CD4-positive, alpha-beta T cell treated with Interleukin-10 for 1 hour (primary cell): ENCODE results near the gene SLC35D1.
"Not testable (repeated sequence)": the region's sequence is repeated elsewhere in the genome, so short reads cannot be mapped to it uniquely, and the experiment has no call there.

Source experiments
- DNase-seq: peaks from one replicate; pipeline ENCODE4 v3.0.0-alpha.2; 2020

The SLC35D1 gene

GRCh38 chr1:67053785-67054772 is at the start of gene SLC35D1:
SLC35D1 (minus strand) TSS chr1:67054148; CDS start chr1:67054013, 135 bp downstream.
- peak; percentile 73 for DNase-seq

GRCh38 chr1:67103548-67103947 is 49.6 kb upstream of the SLC35D1 start:
- DNase-seq = no peak

DNA sequence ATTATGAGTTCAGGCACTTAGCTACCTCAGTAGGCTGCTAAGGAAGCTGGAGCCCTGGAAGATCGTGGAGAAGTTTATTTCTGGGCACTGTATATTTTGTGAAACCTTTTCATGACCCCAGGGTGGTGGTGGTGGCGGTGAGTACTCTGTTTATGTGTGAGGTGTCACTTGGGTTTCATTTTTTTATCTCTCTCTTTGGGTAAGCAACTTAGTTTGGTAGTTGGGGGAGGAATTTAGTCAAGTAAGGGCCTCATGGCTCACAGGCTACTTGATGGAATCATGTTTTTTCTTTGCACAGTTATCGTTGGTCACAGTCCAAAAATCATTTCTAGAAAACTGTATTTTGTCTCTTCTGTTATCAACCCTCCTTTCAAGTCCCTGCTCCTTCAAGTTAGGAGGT is 46.9 kb upstream of the SLC35D1 start:
- DNase-seq = no peak

GRCh38 chr1:67097305-67097704 is 43.4 kb upstream of the SLC35D1 start:
- no peak for DNase-seq

- DNase-seq = no peak
Observed at GRCh38 chr1:67094191-67094590, 40.2 kb upstream of the SLC35D1 start.

DNA sequence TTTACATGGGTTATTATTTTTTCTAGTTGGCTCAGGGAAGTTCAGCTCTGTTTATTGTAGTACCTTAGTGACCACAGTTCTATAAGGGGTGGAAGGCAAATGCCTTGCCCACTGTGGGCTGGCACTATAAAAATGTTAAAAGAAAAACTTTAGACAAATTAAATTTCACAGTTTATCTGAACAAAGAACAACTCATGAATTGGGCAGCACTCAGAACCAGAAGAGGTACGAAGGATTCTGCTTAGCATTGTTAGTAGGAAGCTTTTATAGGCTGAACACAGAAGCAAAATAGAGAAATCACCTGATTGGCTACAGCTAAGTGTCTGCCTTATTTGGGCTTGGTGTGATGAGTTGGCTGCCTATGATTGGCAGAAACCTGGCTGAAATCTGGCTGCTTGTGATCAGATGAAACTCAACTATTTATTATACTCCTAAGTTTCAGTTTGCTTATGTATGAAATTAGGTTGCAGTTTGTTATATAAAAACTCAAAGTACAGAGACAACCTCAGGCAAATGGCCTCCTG is 35.8 kb upstream of the SLC35D1 start:
- DNase-seq = no peak

GRCh38 chr1:67088440-67088839 is 34.5 kb upstream of the SLC35D1 start:
- DNase-seq = no peak

- DNase-seq = no peak
Observed at GRCh38 chr1:67085326-67085725, 31.4 kb upstream of the SLC35D1 start.

DNA sequence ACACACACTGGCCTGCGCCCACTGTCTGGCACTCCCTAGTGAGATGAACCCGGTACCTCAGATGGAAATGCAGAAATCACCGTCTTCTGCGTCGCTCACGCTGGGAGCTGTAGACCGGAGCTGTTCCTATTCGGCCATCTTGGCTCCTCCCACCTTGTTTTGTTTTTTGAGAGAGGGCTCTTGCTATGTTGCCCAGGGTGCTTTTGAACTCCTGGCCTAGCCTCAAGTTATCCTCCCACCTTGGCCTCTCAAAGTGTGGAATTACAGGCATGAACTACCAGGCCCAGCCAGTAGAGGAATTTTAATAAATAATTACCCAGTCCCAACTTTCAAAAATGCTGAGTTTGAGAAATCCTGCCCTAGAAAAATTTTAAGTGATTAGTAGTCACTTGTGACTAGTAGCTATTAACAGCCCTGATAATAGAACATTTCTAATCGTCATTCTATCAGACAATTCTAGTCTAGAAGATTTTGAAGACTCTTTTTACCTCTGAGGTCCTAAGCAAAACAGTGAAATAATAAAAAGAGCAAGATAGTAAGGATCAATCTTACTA is 30.9 kb upstream of the SLC35D1 start:
- DNase-seq = no peak

GRCh38 chr1:67078291-67078690 is 24.3 kb upstream of the SLC35D1 start:
- DNase-seq = no peak

GRCh38 chr1:67077593-67077992 is 23.6 kb upstream of the SLC35D1 start:
- no peak for DNase-seq

DNA sequence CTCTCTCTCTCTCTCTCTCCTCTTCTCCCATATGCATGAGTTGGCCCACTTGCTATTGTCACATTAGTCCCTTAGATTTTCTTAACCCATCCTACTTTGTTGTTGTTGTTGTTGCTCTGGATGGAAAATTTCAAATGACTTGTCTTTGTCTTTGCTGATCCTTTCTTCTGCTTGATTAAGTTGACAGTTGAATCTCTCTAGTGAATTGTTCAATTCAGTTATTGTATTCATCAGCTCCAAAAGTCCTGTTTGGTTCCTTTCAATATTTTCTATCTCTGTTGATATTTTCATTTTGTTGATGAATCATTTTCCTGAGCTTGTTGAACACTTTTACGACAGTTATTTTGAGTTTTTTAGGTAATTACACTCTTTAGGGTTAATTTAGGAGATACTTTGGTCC is 18.8 kb upstream of the SLC35D1 start:
- no peak for DNase-seq

GRCh38 chr1:67067655-67068054 is 13.7 kb upstream of the SLC35D1 start:
- not testable (repeated sequence) for DNase-seq

DNA sequence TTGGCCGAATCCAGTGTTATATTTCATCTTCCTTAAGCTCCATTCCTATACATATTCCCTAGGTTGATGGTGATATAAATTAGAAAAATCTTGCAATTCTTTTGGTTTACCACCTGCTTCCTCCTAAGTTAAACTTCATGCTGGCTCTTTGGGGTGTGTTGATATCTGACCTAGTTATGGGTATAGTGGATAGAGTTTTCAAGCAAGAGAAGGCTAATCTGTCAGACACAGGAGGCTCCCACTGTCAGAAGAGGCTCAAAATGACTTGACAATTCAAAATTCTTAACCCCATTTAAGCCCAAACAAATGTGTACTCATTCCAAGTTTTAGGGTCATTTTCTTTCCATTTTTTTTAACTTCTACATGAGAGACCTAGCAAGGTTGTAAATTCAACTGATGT is 8.5 kb upstream of the SLC35D1 start:
- DNase-seq = no peak

DNA sequence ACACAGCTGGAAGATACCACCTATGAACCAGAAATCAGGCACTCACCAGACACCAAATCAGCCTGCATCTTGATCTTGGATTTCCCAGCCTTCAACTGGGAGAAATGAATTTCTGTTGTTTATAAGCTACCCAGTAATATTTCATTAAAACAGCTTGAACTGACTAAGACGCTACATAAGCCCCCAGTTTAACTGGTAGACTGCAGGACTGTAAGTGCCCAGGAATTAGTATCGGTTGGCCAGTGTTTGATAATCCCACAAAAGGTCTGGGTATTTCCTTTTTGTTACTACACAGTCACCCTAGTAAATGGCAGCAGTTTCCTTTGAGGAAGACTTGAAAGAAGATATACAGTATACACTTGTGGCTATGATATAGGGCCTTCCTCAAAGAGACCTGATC is 7.3 kb upstream of the SLC35D1 start:
- no peak for DNase-seq

DNA sequence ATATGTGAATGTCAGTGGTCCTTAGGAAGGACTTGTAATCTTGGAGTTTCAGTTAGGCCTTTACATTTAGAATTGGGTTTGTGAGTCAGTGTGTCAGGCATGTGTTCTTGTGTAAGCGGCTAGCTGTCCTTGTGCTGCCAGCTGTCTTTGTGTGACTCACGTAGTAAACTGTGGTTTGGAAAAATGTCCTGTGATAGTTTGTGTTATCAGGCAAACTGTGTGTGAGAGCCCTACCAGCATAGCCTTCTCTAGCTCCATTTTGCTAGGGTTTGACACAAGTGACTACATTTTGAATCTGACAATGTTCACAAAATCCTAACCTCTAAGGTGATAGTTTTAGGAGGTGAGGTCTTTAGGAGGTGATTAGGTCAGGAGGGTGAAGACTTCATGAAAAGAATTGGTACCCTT is 6.9 kb upstream of the SLC35D1 start:
- DNase-seq = no peak

- no peak for DNase-seq
Observed at GRCh38 chr1:67059346-67059745, 5.4 kb upstream of the SLC35D1 start.

DNA sequence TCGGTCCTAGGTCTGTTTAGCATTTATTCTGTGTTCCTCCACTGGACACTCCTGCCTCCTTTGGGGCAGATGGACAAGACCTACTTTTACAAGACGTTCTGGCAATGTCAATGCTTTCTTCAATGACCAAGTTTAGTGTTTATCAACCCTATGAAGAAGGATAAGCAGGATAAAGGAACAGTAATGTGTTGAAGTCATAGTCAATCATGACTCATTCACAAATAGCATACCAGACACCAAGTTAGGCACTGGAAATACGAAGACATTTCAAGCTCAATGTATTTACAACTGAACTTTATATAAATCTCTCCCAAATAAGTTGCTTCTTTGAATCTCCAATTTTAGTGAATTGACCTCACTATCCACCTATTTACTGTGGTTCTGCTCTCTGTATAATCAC is 4.8 kb upstream of the SLC35D1 start:
- no peak for DNase-seq

GRCh38 chr1:67058242-67058641 is 4.3 kb upstream of the SLC35D1 start:
- no peak for DNase-seq

DNA sequence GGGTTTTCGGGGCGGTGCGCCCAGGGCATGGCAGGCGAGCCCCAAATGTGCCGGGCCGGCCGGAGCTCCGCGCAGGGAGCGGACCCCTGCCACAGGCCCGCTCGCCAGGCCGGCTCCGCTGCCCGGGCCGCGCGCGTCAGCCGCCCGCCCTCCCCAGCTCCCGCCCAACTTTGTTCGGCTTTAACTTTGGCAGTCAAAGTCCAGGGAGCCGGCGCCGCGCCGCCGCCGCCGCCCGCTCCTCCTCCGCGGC is 488 bp downstream of the SLC35D1 start:
- no peak for DNase-seq

- peak; percentile 33 for DNase-seq
Observed at GRCh38 chr1:67052741-67053534, 1.0 kb downstream of the SLC35D1 start.

GRCh38 chr1:67051196-67051595 is 2.8 kb downstream of the SLC35D1 start:
- no peak for DNase-seq

DNA sequence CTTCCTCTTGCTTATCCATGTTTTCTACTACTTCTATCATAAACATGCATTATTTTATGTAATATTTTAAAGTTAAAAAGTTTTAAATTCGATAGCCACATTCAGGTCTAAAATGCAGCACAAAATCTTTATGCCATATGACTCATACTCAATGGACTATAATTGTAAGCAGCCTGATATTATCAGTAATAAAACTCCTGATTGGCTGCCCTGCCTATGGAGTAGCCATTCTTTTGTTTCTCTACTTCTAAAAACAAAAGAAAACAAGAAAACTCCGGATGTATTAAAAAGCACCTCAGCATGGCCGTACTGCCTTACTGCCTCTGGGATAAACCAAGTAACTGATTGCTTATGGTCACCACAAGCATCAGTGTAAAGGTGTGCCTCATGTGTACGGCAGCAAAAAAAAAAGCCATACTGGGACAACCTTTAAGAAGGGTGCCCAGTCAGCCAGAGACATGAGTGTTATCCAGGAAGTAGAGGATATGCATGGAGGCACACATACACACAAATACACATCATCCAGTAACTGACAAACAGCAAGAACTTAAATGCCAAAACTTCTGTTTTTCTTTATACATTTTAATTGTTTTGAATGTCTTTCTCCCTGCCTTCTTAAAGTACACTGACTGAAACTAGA is 9.2 kb downstream of the SLC35D1 start:
- DNase-seq = no peak
